GM12873 (cell line): ENCODE data around the gene CREB3L2.

Source experiments
- TF ChIP-seq, protein P1 (sequence below): IDR thresholded peaks from 2 replicates; pipeline ENCODE4 v1.5.1; 2012; ENCODE audit warnings: low read depth, mild to moderate bottlenecking, moderate library complexity, low read length, control low read depth; ENCODE audit not compliant: insufficient read depth; ENCODE audit errors: missing control alignments

CREB3L2 gene

DNA sequence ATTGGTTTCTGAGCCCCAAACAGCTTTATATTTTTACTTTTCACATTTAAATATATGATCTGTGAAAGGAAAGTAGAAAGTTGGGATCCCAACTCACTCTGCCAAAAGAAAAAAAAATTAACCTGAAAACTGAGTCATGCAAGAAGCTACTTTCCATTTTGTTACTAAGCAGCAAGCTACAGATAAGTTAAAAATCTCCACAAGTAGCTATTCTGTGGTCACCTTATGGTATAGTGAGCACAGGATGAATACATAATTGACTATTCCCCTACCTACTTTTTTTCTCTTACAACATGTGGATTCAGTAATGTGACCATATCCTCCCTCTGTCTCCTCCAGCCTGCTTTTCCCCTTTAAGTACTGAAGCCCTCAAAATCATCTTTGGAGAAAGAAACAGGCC lies 30.3 kb upstream of the CREB3L2 start:
- TF ChIP-seq, protein P1, sequence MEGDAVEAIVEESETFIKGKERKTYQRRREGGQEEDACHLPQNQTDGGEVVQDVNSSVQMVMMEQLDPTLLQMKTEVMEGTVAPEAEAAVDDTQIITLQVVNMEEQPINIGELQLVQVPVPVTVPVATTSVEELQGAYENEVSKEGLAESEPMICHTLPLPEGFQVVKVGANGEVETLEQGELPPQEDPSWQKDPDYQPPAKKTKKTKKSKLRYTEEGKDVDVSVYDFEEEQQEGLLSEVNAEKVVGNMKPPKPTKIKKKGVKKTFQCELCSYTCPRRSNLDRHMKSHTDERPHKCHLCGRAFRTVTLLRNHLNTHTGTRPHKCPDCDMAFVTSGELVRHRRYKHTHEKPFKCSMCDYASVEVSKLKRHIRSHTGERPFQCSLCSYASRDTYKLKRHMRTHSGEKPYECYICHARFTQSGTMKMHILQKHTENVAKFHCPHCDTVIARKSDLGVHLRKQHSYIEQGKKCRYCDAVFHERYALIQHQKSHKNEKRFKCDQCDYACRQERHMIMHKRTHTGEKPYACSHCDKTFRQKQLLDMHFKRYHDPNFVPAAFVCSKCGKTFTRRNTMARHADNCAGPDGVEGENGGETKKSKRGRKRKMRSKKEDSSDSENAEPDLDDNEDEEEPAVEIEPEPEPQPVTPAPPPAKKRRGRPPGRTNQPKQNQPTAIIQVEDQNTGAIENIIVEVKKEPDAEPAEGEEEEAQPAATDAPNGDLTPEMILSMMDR: no peak

DNA sequence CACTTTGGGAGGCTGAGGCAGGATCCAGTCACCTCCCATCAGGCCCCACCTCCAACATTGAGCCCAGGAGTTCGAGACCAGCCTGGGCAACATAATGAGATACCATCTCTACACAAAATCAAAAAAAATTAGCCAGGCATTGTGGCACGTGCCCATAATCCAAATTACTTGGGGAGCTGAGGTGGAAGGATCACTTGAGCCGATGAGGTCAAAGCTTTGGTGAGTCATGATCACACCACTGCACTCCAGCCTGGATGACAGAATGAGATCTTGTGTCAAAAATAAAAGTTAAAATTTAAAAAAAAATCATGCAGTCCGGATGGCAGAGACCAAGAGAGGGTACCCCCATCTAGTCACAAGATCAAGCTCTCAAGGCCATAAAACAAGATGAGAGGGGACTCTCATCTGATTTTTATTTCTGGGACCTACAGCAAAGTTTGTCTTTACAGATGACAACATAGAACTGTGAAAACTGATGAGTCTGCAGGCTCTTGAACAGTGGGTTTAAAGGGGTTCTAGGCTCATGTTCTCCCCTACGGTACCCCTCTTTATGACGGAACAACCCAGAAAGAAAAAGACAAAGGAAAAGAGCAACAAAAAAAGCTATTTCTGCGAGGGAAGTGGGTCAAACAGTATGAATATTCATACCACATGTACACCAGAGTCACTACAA lies 28.9 kb upstream of the CREB3L2 start:
- TF ChIP-seq, protein P1: no peak

DNA sequence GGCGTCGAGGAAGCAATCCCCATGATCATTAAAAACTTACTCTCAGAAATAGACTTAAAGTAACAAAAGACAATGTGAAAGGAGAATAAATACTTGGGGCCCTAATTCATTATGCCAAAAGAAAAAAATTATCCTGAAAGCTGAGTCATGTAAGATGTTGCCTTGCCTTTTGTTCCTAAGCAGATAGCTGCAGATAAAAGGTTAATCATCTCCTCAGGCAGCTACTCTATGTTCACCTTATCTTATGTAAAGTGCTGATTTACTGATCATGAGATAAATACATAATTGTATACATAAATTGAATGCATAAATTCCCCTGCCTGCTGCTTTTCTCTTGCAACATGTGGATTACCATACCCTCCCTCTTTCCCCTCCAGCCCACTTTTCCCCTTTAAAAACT lies 28.1 kb upstream of the CREB3L2 start:
- TF ChIP-seq, protein P1: no peak

DNA sequence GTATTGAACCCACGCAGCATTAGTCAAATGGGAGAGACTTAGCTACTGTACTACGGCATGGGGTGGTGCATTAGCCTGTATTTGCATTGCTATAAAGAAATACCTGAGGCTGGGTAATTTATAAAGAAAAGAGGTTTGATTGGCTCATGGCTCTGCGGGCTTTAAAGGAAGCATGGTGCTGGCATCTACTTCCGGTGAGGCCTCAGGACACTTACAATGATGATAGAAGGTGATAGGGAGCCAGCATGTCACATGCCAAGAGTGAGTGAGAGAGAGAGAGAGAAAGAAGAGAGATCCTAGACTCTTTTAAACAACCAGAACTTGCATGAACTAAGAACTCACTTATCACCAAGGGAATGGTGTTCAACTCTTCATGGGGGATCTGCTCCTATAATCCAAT lies 27.2 kb upstream of the CREB3L2 start:
- TF ChIP-seq, protein P1: no peak

DNA sequence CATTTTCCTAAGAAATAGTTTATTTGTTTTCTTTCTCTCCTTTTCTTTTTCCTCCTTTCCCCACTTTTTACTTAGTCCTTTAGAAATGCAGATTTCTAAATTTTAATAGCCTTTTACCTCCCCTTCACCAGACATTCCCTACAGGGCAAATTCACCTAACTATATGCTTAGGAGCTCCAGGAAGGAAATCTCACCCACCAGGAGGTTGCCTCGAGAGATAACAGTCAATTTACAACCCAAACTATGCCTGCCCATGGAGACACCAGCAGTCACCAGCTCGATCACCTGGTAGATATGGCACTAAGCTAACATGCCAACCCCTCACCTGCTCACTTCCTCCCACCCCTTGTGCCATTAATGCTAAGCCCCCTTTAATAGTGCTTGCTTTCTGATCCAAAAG lies 25.2 kb upstream of the CREB3L2 start:
- TF ChIP-seq, protein P1: no peak

DNA sequence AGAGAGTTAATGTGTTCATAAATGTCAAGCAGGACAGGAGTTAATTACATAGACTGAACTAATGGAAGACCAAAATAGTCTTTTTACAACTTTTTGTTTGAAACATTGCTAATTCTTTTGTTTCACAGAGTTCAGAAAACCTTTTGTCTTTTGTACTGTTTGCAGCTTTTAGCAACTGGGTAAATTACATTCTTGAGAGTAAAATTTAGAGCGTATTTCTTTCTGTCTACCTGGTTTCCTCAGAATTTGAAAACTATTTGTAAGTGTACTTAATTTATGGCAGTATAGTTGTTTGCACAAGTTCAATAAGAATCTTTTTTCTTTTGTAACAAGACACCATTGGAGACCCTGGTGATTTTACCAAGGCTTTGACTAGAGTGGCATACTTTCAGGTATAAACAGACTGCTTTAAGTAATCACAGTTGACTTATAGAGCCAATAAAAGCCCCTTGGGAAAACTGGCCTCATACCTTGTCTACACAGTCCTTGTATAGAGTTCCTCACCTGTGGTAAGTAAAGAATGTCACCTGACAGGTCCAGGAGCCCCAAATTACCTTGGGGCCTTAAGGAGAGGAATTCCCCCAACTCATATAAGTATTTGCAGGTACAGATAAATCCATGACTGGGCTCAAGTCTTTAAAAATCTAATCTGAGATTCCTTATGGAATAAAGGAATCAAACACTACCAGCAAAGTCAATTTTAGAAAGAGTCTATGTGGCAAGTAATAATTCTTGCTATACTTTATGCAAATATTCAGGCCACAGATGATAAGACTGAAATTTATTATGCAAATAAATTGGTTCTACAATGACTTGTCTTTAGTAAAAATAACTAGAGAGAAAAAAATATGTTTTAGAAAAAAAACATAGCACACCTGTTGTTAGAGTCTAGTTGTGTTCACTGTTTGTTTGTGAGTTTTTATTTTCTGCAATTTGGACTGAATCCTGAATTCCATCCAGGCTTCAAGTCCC lies 23.6 kb upstream of the CREB3L2 start:
- TF ChIP-seq, protein P1: no peak

DNA sequence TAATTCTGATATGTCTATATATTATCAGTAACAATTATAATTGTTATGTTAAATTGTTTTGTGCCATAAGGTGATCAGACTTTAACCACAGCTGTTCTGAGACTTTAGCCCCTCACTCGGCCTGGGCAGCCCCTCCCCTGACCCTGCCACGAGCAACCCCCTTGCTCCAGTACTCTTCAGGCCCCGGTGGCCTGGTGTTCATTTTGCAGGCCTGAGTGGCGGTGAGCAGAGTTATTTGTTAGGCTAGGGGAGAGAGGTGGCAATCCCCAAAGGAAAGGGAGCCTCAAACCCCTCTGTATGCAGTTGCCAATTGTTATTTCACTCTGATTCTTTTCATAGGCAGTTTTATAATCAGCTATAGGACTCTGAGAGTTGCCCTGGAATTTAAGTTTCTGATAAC lies 22.9 kb upstream of the CREB3L2 start:
- TF ChIP-seq, protein P1: no peak
